IMR-90 (cell line): ENCODE results near the gene FAM168B. TPM values are rescaled to one million over a fixed set of nuclear protein-coding genes. Genes with fewer than 3 reads are reported as not detected.

Source experiments
- ATAC-seq: fragments of 200-7000 bp; cut with Tn5 transposase; 2 replicates; pipeline ENCODE4 v1.9.1; 2020; ENCODE audit warnings: low read depth, mild to moderate bottlenecking, moderate library complexity
- BruUV-seq: library from RNA; stranded (reverse); fragments of 400-500 nt; replicated peaks from 2 replicates; lab custom pipeline; 2021; lab: Mats Ljungman, UMichigan
- CTCF ChIA-PET: fragments of 300-600 bp; formaldehyde crosslinking; extraction: SDS; loops from one replicate; lab custom pipeline; 2021; ENCODE audit warnings: antibody characterized with exemption; lab: Yijun Ruan, JAX
- POLR2A ChIA-PET: fragments of 300-600 bp; sonication (Branson Sonifier 250); formaldehyde crosslinking; loops from one replicate; lab custom pipeline; 2022; ENCODE audit warnings: antibody characterized with exemption; ENCODE audit not compliant: unreplicated experiment; lab: Charles Lee
- DNase-seq: peaks from one replicate; pipeline ENCODE4 v3.0.0; 2013
- H2AFZ ChIP-seq: replicated peaks from 2 replicates; pipeline ENCODE3; 2013; ENCODE audit warnings: low read length, mild to moderate bottlenecking; ENCODE audit not compliant: poor library complexity
- H2AK5ac ChIP-seq: 2 replicates; pipeline ENCODE4 v1.6.1; 2013; ENCODE audit warnings: low read depth, low read length, inconsistent platforms
- H2AK9ac ChIP-seq: replicated peaks from 2 replicates; pipeline ENCODE3; 2013; ENCODE audit warnings: mild to moderate bottlenecking, low read depth, low read length, moderate library complexity; ENCODE audit not compliant: poor library complexity
- H2BK120ac ChIP-seq: 2 replicates; pipeline ENCODE4 v1.6.1; 2013; ENCODE audit warnings: low read depth, low read length, inconsistent platforms
- H2BK15ac ChIP-seq: 3 replicates; pipeline ENCODE4 v1.6.1; 2013; ENCODE audit warnings: low read depth, low read length, inconsistent platforms
- H2BK20ac ChIP-seq: 2 replicates; pipeline ENCODE4 v1.6.1; 2013; ENCODE audit warnings: low read depth, mild to moderate bottlenecking, inconsistent platforms, low read length, moderate library complexity
- H2BK5ac ChIP-seq: 2 replicates; pipeline ENCODE4 v1.6.1; 2013; ENCODE audit warnings: mild to moderate bottlenecking, low read depth, low read length, inconsistent platforms; ENCODE audit not compliant: poor library complexity, severe bottlenecking
- H3K14ac ChIP-seq: replicated peaks from 2 replicates; pipeline ENCODE4 v1.6.1; 2013; ENCODE audit warnings: low read depth, low read length, inconsistent platforms
- H3K18ac ChIP-seq: 2 replicates; pipeline ENCODE4 v1.6.1; 2013; ENCODE audit warnings: low read depth, low read length, control low read depth
- H3K23ac ChIP-seq: 2 replicates; pipeline ENCODE4 v1.6.1; 2013; ENCODE audit warnings: low read depth, low read length, inconsistent platforms
- H3K27ac ChIP-seq: 2 replicates; pipeline ENCODE4 v1.5.1; 2013; ENCODE audit warnings: mild to moderate bottlenecking, control low read depth, low read length; ENCODE audit not compliant: insufficient read depth
- H3K27me3 ChIP-seq: 2 replicates; pipeline ENCODE4 v1.6.1; 2013; ENCODE audit warnings: low read length; ENCODE audit not compliant: control insufficient read depth, insufficient read depth
- H3K36me3 ChIP-seq: 2 replicates; pipeline ENCODE4 v1.6.1; 2013; ENCODE audit warnings: low read length, mixed read lengths; ENCODE audit not compliant: control insufficient read depth, insufficient read depth
- H3K4ac ChIP-seq: 2 replicates; pipeline ENCODE4 v1.6.1; 2013; ENCODE audit warnings: low read depth, low read length, inconsistent platforms
- H3K4me1 ChIP-seq: 2 replicates; pipeline ENCODE4 v1.6.1; 2013; ENCODE audit warnings: low read length, mixed read lengths; ENCODE audit not compliant: control insufficient read depth, insufficient read depth
- H3K4me2 ChIP-seq: 2 replicates; pipeline ENCODE4 v1.6.1; 2013; ENCODE audit warnings: low read depth, mild to moderate bottlenecking, control low read depth, low read length, moderate library complexity
- H3K4me3 ChIP-seq: 2 replicates; pipeline ENCODE4 v1.5.1; 2013; ENCODE audit warnings: low read depth, mild to moderate bottlenecking, control low read depth, low read length, moderate library complexity; ENCODE audit not compliant: insufficient read depth
- H3K56ac ChIP-seq: 2 replicates; pipeline ENCODE4 v1.6.1; 2013; ENCODE audit warnings: low read length, inconsistent platforms; ENCODE audit not compliant: insufficient read depth; ENCODE audit errors: extremely low read depth
- H3K79me1 ChIP-seq, 2 experiments: 2 replicates each; pipeline ENCODE4 v1.6.1; 2013; ENCODE audit warnings: low read length in 2 of 2, inconsistent platforms in 1 of 2, low read depth in 1 of 2
- H3K9ac ChIP-seq: 2 replicates; pipeline ENCODE4 v1.6.1; 2013; ENCODE audit warnings: low read depth, low read length, control low read depth
- H3K9me1 ChIP-seq: 2 replicates; pipeline ENCODE4 v1.6.1; 2013; ENCODE audit warnings: low read length, inconsistent platforms; ENCODE audit not compliant: insufficient read depth
- H3K9me3 ChIP-seq: 2 replicates; pipeline ENCODE4 v1.6.1; 2013; ENCODE audit warnings: low read length; ENCODE audit not compliant: control insufficient read depth, insufficient read depth
- H4K20me1 ChIP-seq: 2 replicates; pipeline ENCODE4 v1.6.1; 2013; ENCODE audit warnings: low read length, inconsistent platforms; ENCODE audit not compliant: insufficient read depth
- H4K5ac ChIP-seq: 2 replicates; pipeline ENCODE4 v1.6.1; 2013; ENCODE audit warnings: mild to moderate bottlenecking, low read depth, low read length, control low read depth
- H4K8ac ChIP-seq, 2 experiments: 2 replicates each; pipeline ENCODE4 v1.6.1; 2013; ENCODE audit warnings: low read depth in 2 of 2, low read length in 2 of 2, control low read depth in 1 of 2, inconsistent platforms in 1 of 2
- H4K91ac ChIP-seq: 2 replicates; pipeline ENCODE4 v1.6.1; 2013; ENCODE audit warnings: low read depth, low read length, inconsistent platforms; ENCODE audit not compliant: insufficient read depth
- CEBPB ChIP-seq: IDR thresholded peaks from 2 replicates; pipeline ENCODE4 v1.6.1; 2012; ENCODE audit warnings: low read depth, low read length, improper control_type of control experiment
- FOS ChIP-seq: fragments of 150-350 bp; IDR thresholded peaks from 2 replicates; pipeline ENCODE4 v1.6.1; 2016; ENCODE audit warnings: low read depth, low read length
- MAFK ChIP-seq: IDR thresholded peaks from 2 replicates; pipeline ENCODE4 v1.6.1; 2012; ENCODE audit warnings: low read depth, low read length, improper control_type of control experiment
- MAZ ChIP-seq: IDR thresholded peaks from 2 replicates; pipeline ENCODE4 v1.6.1; 2012; ENCODE audit warnings: low read depth, mild to moderate bottlenecking, low read length, improper control_type of control experiment, moderate library complexity, borderline replicate concordance
- NFE2L2 ChIP-seq: fragments of 150-350 bp; IDR thresholded peaks from 2 replicates; pipeline ENCODE4 v1.6.1; 2016; ENCODE audit warnings: low read depth, mild to moderate bottlenecking, low read length
- POLR2A ChIP-seq: IDR thresholded peaks from 2 replicates; pipeline ENCODE4 v1.6.1; 2012; ENCODE audit warnings: mild to moderate bottlenecking, low read depth, low read length
- RAD21 ChIP-seq: IDR thresholded peaks from 2 replicates; pipeline ENCODE4 v1.6.1; 2012; ENCODE audit warnings: low read length, improper control_type of control experiment
- RCOR1 ChIP-seq: IDR thresholded peaks from 2 replicates; pipeline ENCODE4 v1.6.1; 2012; ENCODE audit warnings: mild to moderate bottlenecking, low read length, improper control_type of control experiment; ENCODE audit not compliant: insufficient replicate concordance
- RFX5 ChIP-seq: IDR thresholded peaks from 2 replicates; pipeline ENCODE4 v1.8.0; 2012; ENCODE audit warnings: low read depth, mild to moderate bottlenecking, low read length, moderate library complexity
- SMC3 ChIP-seq: fragments of 150-350 bp; IDR thresholded peaks from 2 replicates; pipeline ENCODE4 v1.6.1; 2016; ENCODE audit warnings: low read depth, mild to moderate bottlenecking, antibody characterized with exemption, low read length, moderate library complexity
- WGBS, 2 experiments: methylation state at CpG; one replicate each; pipeline versions ENCODE4 v1.1.5 to v1.1.7; 2013; ENCODE audit warnings: missing lambda C conversion rate in 2 of 2; ENCODE audit not compliant: insufficient read length in 1 of 2; ENCODE audit errors: extremely low coverage in 2 of 2; 5-methylcytosine and 5-hydroxymethylcytosine counted together
- dilution Hi-C: fragments of 300-500 bp; cut with HindIII; formaldehyde crosslinking; loops from one replicate; pipeline ENCODE4 v1.14.3; 2018; ENCODE audit warnings: low sequenced_read_pairs; ENCODE audit not compliant: unreplicated experiment
- in situ Hi-C: fragments of 300-500 bp; cut with MboI; formaldehyde crosslinking; loops from 3 replicates; pipeline ENCODE4 v1.14.3; 2019; ENCODE audit warnings: low sequenced_read_pairs, inconsistent platforms, mixed read lengths
- intact Hi-C: fragments of 100-400 bp; cut with micrococcal nuclease; formaldehyde crosslinking; loops from 2 replicates; pipeline ENCODE4 v1.10.0; 2022
- polyA plus RNA-seq, 3 experiments: library from polyadenylated mRNA; depleted of rRNA; stranded (reverse); fragments of >200 nt; gene quantifications; 2 replicates each; pipeline ENCODE4 v1.2.3, GENCODE V29; 2012; ENCODE audit warnings: low replicate concordance in 1 of 3
- total RNA-seq: library from RNA; depleted of rRNA; stranded (reverse); fragments of >200 nt; gene quantifications from 2 replicates; pipeline ENCODE4 v1.2.3, GENCODE V29; 2012
- TF ChIP-seq, protein P1 (sequence below): conservative IDR thresholded peaks from 2 replicates; pipeline ENCODE4 v1.5.1; 2012; ENCODE audit warnings: mild to moderate bottlenecking, low read depth, low read length, improper control_type of control experiment
- TF ChIP-seq, protein P2 (sequence below): fragments of 150-350 bp; IDR thresholded peaks from 2 replicates; pipeline ENCODE4 v1.6.1; 2016; ENCODE audit warnings: low read depth, mild to moderate bottlenecking, low read length, moderate library complexity, borderline replicate concordance
- TF ChIP-seq, protein P3 (sequence below): fragments of 150-350 bp; IDR thresholded peaks from 2 replicates; pipeline ENCODE4 v1.6.1; 2017; ENCODE audit warnings: mild to moderate bottlenecking, antibody characterized with exemption, low read length, low read depth

The FAM168B gene
- total and polyA plus RNA-seq, 2 of the 4 experiments (the other 2 are of a cell fraction), result 76.4 to 106 TPM

DNA sequence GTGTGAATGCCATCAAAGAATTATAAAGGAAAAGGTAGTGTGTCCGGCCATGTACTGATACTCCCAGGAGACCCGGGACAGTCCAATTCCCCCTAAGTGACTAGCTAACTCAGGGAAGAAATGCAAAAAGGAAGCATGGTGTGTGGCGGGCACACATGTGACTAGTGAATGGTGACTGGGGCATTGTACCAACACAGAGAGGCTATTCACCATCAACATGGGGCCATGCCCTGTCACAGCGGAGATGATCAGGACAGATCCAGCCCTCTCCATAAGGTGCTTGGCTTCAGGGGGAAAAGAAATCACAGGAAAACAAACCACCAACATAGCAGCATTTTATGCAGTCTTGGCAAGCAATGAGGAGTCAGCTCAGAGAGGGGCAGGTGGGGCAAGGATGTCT is 34.3 kb downstream of the FAM168B start:
- Histone ChIP-seq H2AK5ac (peak overlapping the region; percentile 42; the same call in 1 of the 2 replicates), H3K4me2 (no peak overlapping the region), H3K4ac (no peak overlapping the region), H4K5ac (no peak overlapping the region), H4K20me1 (peaks cover 73% of the 10 kb centered on the region), H3K79me1 (peaks cover 29 to 73% of the 10 kb centered on the region in 2 experiments), H4K8ac (no peak overlapping the region), H3K56ac (no peak overlapping the region), H2BK15ac (no peak overlapping the region), H3K23ac (no peak overlapping the region), H3K9ac (no peak overlapping the region), H4K91ac (no peak overlapping the region), H3K36me3 (peaks cover 33% of the 10 kb centered on the region), H2BK120ac (no peak overlapping the region), H2AK9ac (no peak overlapping the region), H3K27ac (no peak overlapping the region), H3K27me3 (no peaks in the 10 kb centered on the region), H2BK20ac (no peak overlapping the region), H3K4me3 (no peak overlapping the region), H2AFZ (peak overlapping the region; percentile 19), H3K9me1 (peaks cover 28% of the 10 kb centered on the region), H3K18ac (no peak overlapping the region), H2BK5ac (no peak overlapping the region), H3K4me1 (peaks cover 20% of the 10 kb centered on the region), H3K9me3 (no peaks in the 10 kb centered on the region), H3K14ac (no peak overlapping the region)
- TF ChIP-seq NFE2L2, result no peak
- TF ChIP-seq, protein P1, sequence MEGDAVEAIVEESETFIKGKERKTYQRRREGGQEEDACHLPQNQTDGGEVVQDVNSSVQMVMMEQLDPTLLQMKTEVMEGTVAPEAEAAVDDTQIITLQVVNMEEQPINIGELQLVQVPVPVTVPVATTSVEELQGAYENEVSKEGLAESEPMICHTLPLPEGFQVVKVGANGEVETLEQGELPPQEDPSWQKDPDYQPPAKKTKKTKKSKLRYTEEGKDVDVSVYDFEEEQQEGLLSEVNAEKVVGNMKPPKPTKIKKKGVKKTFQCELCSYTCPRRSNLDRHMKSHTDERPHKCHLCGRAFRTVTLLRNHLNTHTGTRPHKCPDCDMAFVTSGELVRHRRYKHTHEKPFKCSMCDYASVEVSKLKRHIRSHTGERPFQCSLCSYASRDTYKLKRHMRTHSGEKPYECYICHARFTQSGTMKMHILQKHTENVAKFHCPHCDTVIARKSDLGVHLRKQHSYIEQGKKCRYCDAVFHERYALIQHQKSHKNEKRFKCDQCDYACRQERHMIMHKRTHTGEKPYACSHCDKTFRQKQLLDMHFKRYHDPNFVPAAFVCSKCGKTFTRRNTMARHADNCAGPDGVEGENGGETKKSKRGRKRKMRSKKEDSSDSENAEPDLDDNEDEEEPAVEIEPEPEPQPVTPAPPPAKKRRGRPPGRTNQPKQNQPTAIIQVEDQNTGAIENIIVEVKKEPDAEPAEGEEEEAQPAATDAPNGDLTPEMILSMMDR, result no peak
- no peak for TF ChIP-seq FOS
- no peak for TF ChIP-seq MAFK
- no peak for TF ChIP-seq SMC3
- no peak for TF ChIP-seq RCOR1
- TF ChIP-seq CEBPB, result no peak
- TF ChIP-seq, protein P2, sequence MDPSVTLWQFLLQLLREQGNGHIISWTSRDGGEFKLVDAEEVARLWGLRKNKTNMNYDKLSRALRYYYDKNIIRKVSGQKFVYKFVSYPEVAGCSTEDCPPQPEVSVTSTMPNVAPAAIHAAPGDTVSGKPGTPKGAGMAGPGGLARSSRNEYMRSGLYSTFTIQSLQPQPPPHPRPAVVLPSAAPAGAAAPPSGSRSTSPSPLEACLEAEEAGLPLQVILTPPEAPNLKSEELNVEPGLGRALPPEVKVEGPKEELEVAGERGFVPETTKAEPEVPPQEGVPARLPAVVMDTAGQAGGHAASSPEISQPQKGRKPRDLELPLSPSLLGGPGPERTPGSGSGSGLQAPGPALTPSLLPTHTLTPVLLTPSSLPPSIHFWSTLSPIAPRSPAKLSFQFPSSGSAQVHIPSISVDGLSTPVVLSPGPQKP, result no peak
- TF ChIP-seq RFX5, result no peak
- TF ChIP-seq, protein P3, sequence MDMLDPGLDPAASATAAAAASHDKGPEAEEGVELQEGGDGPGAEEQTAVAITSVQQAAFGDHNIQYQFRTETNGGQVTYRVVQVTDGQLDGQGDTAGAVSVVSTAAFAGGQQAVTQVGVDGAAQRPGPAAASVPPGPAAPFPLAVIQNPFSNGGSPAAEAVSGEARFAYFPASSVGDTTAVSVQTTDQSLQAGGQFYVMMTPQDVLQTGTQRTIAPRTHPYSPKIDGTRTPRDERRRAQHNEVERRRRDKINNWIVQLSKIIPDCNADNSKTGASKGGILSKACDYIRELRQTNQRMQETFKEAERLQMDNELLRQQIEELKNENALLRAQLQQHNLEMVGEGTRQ, result no peak
- TF ChIP-seq MAZ, result no peak
- no peak for TF ChIP-seq RAD21
- TF ChIP-seq POLR2A, result no peak
- DNase-seq (no peak), ATAC-seq (no peak)
- dilution Hi-C loops, result no loop called here
- in situ Hi-C loops, result no loop called here
- POLR2A ChIA-PET, result no interaction called here
- intact Hi-C loops, result loop anchor here (5.0 kb wide), 1 partner anchor 33 kb away; the partner anchor contains the start of gene FAM168B
- CTCF ChIA-PET, result no interaction called here
- WGBS, 2 experiments, result no CpG with 5 or more reads among the region's 4 CpGs
- no TSS peak for BruUV-seq
